Thyroid gland (tissue), 4 donors: ENCODE data around the gene CYP2D6. TPM values are rescaled to one million over a fixed set of nuclear protein-coding genes. Genes with fewer than 3 reads are reported as not detected.
A peak's percentile ranks its signal among the peaks of the same experiment; 100 is the strongest.

Experiments
- DNase-seq, 2 donors: peaks; one replicate each; pipeline ENCODE4 v3.0.0-alpha.2; 2019
- H3K27ac ChIP-seq, 3 donors: fragments of 200-600 bp; sonication (generic); 1 replicate in 2 of 3; 2 replicates in 1 of 3; pipeline ENCODE4 v1.5.1; 2016 to 2019; ENCODE audit warnings: mild to moderate bottlenecking in 1 of 3, moderate library complexity in 1 of 3
- H3K27me3 ChIP-seq: fragments of 200-600 bp; sonication (generic); one replicate; pipeline ENCODE4 v1.5.1; 2019
- H3K36me3 ChIP-seq, 2 donors: fragments of 200-600 bp; sonication (generic); one replicate each; pipeline ENCODE4 v1.5.1; 2016 to 2019
- H3K4me1 ChIP-seq, 2 donors: fragments of 200-600 bp; sonication (generic); one replicate each; pipeline ENCODE4 v1.5.1; 2017 to 2019
- H3K4me3 ChIP-seq, 3 donors: fragments of 200-600 bp; sonication (generic); replicated peaks in 1 of 3; 1 replicate in 2 of 3; 2 replicates in 1 of 3; pipeline ENCODE4 v1.5.1; 2016; ENCODE audit warnings: mild to moderate bottlenecking in 1 of 3
- H3K9me3 ChIP-seq: fragments of 200-600 bp; sonication (generic); one replicate; pipeline ENCODE4 v1.5.1; 2017
- CTCF ChIP-seq, 6 experiments: fragments of 200-600 bp in 3 of 6; fragments of 450-650 bp in 3 of 6; sonication (generic) in 3 of 6; IDR thresholded peaks; one replicate each; pipeline ENCODE4 v1.5.1; 2016 to 2019; ENCODE audit warnings: antibody characterized with exemption in 6 of 6, mild to moderate bottlenecking in 2 of 6, inconsistent platforms in 1 of 6, moderate library complexity in 1 of 6
- POLR2A ChIP-seq, 2 donors: fragments of 450-650 bp; IDR thresholded peaks; one replicate each; pipeline ENCODE4 v1.6.1; 2017; ENCODE audit warnings: antibody characterized with exemption in 2 of 2, mild to moderate bottlenecking in 2 of 2, moderate library complexity in 1 of 2
- WGBS, 2 donors: methylation state at CpG; one replicate each; pipeline ENCODE4 v1.1.5; 2017; 5-methylcytosine and 5-hydroxymethylcytosine counted together
- intact Hi-C: fragments of 100-400 bp; cut with DNase I; formaldehyde crosslinking; loops from one replicate; pipeline ENCODE4 v1.15.1; 2023
- total RNA-seq, 4 donors: library from RNA; depleted of rRNA; stranded (reverse); fragments of >200 nt; gene quantifications; one replicate each; pipeline ENCODE4 v1.2.3, GENCODE V29; 2016

Gene CYP2D6
- total RNA-seq, 4 donors from 2014 or later: 0.73 to 2.7 (median 1.6) TPM

- TF ChIP-seq POLR2A (IDR thresholded peaks at IDR 0.05) (no peak), CTCF (IDR thresholded peaks at IDR 0.05) (no peak)
- H3K9me3 ChIP-seq: no peaks in the 10 kb centered on the region
- H3K36me3 ChIP-seq: no peaks in the 10 kb centered on the region
- H3K4me3 ChIP-seq: no peak overlapping the region
- intact Hi-C loops: no loop called here
- 83 to 89% methylated on average over 5 of the region's 5 CpGs for WGBS, 2 donors
- peaks cover 8 to 10% of the 10 kb centered on the region in 2 donors for H3K4me1 ChIP-seq
- no peak for DNase-seq
- no peak overlapping the region for H3K27ac ChIP-seq
- H3K27me3 ChIP-seq: no peaks in the 10 kb centered on the region
Measured at GRCh38 chr22:42170946-42171345, 40.3 kb upstream of the CYP2D6 start.

GRCh38 chr22:42169055-42169469 is 38.5 kb upstream of the CYP2D6 start:
- H3K36me3 ChIP-seq: no peaks in the 10 kb centered on the region
- no peaks in the 10 kb centered on the region for H3K9me3 ChIP-seq
- TF ChIP-seq POLR2A (IDR thresholded peaks at IDR 0.05) (no peak), CTCF (IDR thresholded peaks at IDR 0.05) (peak; percentile 62 to 99 (median 83))
- no peak overlapping the region for H3K4me3 ChIP-seq
- H3K27ac ChIP-seq: no peak overlapping the region
- DNase-seq: peak; percentile 75 to 78
- intact Hi-C loops: loop anchor here (2.0 kb wide), 1 partner anchor 270 kb away; no protein-coding TSS in a partner anchor
- 53 to 64% methylated on average over 7 of the region's 7 CpGs for WGBS, 2 donors
- peaks cover 8 to 10% of the 10 kb centered on the region in 2 donors for H3K4me1 ChIP-seq
- no peaks in the 10 kb centered on the region for H3K27me3 ChIP-seq

- no peak overlapping the region for H3K4me3 ChIP-seq
- no peak for TF ChIP-seq CTCF (IDR thresholded peaks at IDR 0.05)
- no peaks in the 10 kb centered on the region for H3K27me3 ChIP-seq
- H3K36me3 ChIP-seq: no peaks in the 10 kb centered on the region
- DNase-seq: no peak
- 92 to 94% methylated on average over 8 to 15 of the region's 15 CpGs for WGBS, 2 donors
- H3K27ac ChIP-seq: no peak overlapping the region
- intact Hi-C loops: loop anchor here (2.0 kb wide), 1 partner anchor 270 kb away; no protein-coding TSS in a partner anchor
- no peaks in the 10 kb centered on the region for H3K9me3 ChIP-seq
- peaks cover 8 to 10% of the 10 kb centered on the region in 2 donors for H3K4me1 ChIP-seq
Measured at GRCh38 chr22:42168476-42168875, 37.9 kb upstream of the CYP2D6 start.

- H3K4me1 ChIP-seq: peaks cover 8 to 10% of the 10 kb centered on the region in 2 donors
- no peak overlapping the region for H3K27ac ChIP-seq
- no peaks in the 10 kb centered on the region for H3K9me3 ChIP-seq
- no peak overlapping the region for H3K4me3 ChIP-seq
- intact Hi-C loops: no loop called here
- H3K36me3 ChIP-seq: no peaks in the 10 kb centered on the region
- 46 to 47% methylated on average over 10 of the region's 10 CpGs for WGBS, 2 donors
- H3K27me3 ChIP-seq: no peaks in the 10 kb centered on the region
- peak; percentile 68 to 82 for DNase-seq
- TF ChIP-seq POLR2A (IDR thresholded peaks at IDR 0.05): no peak
- no peak for TF ChIP-seq CTCF (IDR thresholded peaks at IDR 0.05)
Measured at GRCh38 chr22:42167066-42167465, 36.5 kb upstream of the CYP2D6 start.

- WGBS, 2 donors: 96% methylated on average over 4 to 5 of the region's 5 CpGs
- Histone ChIP-seq H3K36me3 (no peaks in the 10 kb centered on the region), H3K9me3 (no peaks in the 10 kb centered on the region), H3K27ac (no peak overlapping the region), H3K27me3 (no peaks in the 10 kb centered on the region), H3K4me3 (no peak overlapping the region), H3K4me1 (peaks cover 8 to 10% of the 10 kb centered on the region in 2 donors)
- DNase-seq: no peak
- no peak for TF ChIP-seq CTCF (IDR thresholded peaks at IDR 0.05)
- no peak for TF ChIP-seq POLR2A (IDR thresholded peaks at IDR 0.05)
- intact Hi-C loops: no loop called here
Measured at GRCh38 chr22:42164901-42165300, 34.3 kb upstream of the CYP2D6 start.
